ENCODE measurements around the gene TNFSF10.

Gene TNFSF10

GRCh38 chr3:172537507-172538158 lies 14.4 kb upstream of the TNFSF10 start:
- DNase-seq (ENCODE audit: low read depth): no peak
- TF ChIP-seq, protein P1, sequence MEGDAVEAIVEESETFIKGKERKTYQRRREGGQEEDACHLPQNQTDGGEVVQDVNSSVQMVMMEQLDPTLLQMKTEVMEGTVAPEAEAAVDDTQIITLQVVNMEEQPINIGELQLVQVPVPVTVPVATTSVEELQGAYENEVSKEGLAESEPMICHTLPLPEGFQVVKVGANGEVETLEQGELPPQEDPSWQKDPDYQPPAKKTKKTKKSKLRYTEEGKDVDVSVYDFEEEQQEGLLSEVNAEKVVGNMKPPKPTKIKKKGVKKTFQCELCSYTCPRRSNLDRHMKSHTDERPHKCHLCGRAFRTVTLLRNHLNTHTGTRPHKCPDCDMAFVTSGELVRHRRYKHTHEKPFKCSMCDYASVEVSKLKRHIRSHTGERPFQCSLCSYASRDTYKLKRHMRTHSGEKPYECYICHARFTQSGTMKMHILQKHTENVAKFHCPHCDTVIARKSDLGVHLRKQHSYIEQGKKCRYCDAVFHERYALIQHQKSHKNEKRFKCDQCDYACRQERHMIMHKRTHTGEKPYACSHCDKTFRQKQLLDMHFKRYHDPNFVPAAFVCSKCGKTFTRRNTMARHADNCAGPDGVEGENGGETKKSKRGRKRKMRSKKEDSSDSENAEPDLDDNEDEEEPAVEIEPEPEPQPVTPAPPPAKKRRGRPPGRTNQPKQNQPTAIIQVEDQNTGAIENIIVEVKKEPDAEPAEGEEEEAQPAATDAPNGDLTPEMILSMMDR (conservative IDR thresholded peaks at IDR 0.05; ENCODE audit: low read length): no peak
- no peak overlapping the region for H3K4me3 ChIP-seq (ENCODE audit: low read length)

DNA sequence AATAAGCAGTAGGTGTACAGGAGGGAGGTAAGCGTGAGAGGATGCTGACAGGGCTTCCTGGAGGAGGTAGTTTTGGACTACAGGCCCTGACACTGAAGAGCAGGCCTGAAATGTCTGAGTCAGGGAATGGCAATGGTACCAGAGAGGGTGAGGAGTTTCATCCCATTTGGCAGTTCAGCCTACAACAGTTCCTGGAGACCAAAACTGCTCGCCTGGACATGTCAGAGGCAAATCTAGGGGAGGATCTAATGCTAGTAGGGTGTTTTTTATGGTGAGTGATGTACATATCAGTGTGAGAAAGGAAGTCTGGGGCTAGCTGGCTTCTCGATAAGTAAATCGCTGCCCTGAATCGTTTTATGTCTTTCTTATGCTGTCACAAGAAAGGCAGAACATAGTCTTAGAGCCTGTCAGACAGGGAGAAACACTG lies 13.8 kb upstream of the TNFSF10 start:
- DNase-seq (ENCODE audit: low read depth): no peak
- H3K4me3 ChIP-seq (ENCODE audit: low read length): no peak overlapping the region
- TF ChIP-seq, protein P1 (conservative IDR thresholded peaks at IDR 0.05; ENCODE audit: low read length): no peak

- TF ChIP-seq, protein P1 (conservative IDR thresholded peaks at IDR 0.05; ENCODE audit: low read length): no peak
- no peak overlapping the region for H3K4me3 ChIP-seq (ENCODE audit: low read length)
- DNase-seq (ENCODE audit: low read depth): no peak
These were observed 13.3 kb upstream of the TNFSF10 start for GRCh38 chr3:172536505-172536904.

GRCh38 chr3:172530566-172530965 lies 7.3 kb upstream of the TNFSF10 start:
- no peak overlapping the region for H3K4me3 ChIP-seq (ENCODE audit: low read length)
- TF ChIP-seq, protein P1 (conservative IDR thresholded peaks at IDR 0.05; ENCODE audit: low read length): no peak
- DNase-seq (ENCODE audit: low read depth): no peak

- H3K4me3 ChIP-seq (ENCODE audit: low read length): no peak overlapping the region
- TF ChIP-seq, protein P1 (conservative IDR thresholded peaks at IDR 0.05; ENCODE audit: low read length): no peak
- no peak for DNase-seq (ENCODE audit: low read depth)
These were observed 6.9 kb upstream of the TNFSF10 start for GRCh38 chr3:172530101-172530561.

GRCh38 chr3:172528677-172529076 lies 5.4 kb upstream of the TNFSF10 start:
- no peak for DNase-seq (ENCODE audit: low read depth)
- TF ChIP-seq, protein P1 (conservative IDR thresholded peaks at IDR 0.05; ENCODE audit: low read length): no peak
- H3K4me3 ChIP-seq (ENCODE audit: low read length): no peak overlapping the region

DNA sequence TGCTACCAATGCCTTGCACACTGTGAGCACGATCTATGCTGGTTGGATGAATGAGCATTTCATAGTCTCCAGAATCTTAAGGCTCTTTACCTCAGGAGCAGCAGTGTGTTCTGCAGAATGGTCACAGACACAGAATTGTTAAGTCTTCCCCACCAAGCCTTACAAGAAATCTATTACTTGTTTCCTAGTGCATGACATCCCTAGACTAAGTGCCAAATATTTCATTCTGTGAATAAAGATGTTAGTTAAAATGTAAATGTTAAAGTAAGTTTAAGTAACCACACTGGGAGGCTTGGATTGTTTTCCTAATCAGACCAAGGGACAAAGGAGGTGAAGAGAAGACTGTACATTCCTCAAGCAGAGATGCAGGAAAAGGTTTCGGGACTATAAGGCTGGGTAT lies 4.1 kb upstream of the TNFSF10 start:
- DNase-seq (ENCODE audit: low read depth): no peak
- no peak overlapping the region for H3K4me3 ChIP-seq (ENCODE audit: low read length)
- TF ChIP-seq, protein P1 (conservative IDR thresholded peaks at IDR 0.05; ENCODE audit: low read length): no peak

All from AG10803 (cell line).